K562 (cell line): ENCODE data around the gene SSBP2. TPM values are rescaled to one million over a fixed set of nuclear protein-coding genes. Genes with fewer than 3 reads are reported as not detected.

Experiments
- HDAC1 ChIP-seq, 2 experiments: fragments of 450-650 bp; IDR thresholded peaks; 2 replicates each; pipeline ENCODE4 v1.6.1; 2016 to 2017; ENCODE audit warnings: inconsistent platforms in 1 of 2, mild to moderate bottlenecking in 1 of 2, moderate library complexity in 1 of 2
- HOXB6 ChIP-seq: fragments of 250-450 bp; sonication (Bioruptor Pico); IDR thresholded peaks from 2 replicates; pipeline ENCODE4 v1.5.1; 2022; ENCODE audit warnings: mild to moderate bottlenecking, borderline replicate concordance
- RAD51 ChIP-seq: fragments of 450-650 bp; IDR thresholded peaks from 2 replicates; pipeline ENCODE4 v1.7.1; 2016; ENCODE audit warnings: low read depth, mild to moderate bottlenecking, borderline replicate concordance
- SRSF7 ChIP-seq: fragments of 200-400 bp; formaldehyde crosslinking; optimal IDR thresholded peaks from 2 replicates; pipeline ENCODE3; 2017; ENCODE audit warnings: mild to moderate bottlenecking, low read depth, low read length
- TFAM ChIP-seq: fragments of 250-450 bp; sonication (Bioruptor Pico); conservative IDR thresholded peaks from 2 replicates; pipeline ENCODE4 v1.5.0; 2021; ENCODE audit warnings: mild to moderate bottlenecking, moderate library complexity
- TRIM28 ChIP-seq: fragments of 450-650 bp; IDR thresholded peaks from 2 replicates; pipeline ENCODE4 v1.6.1; 2017
- ZNF277 ChIP-seq: fragments of 250-450 bp; sonication (Bioruptor Pico); IDR thresholded peaks from 2 replicates; pipeline ENCODE4 v1.8.0; 2022; ENCODE audit warnings: inconsistent platforms, mild to moderate bottlenecking, moderate library complexity, borderline replicate concordance
- ZNF584 ChIP-seq: fragments of 200-800 bp; sonication (Bioruptor generic); IDR thresholded peaks from 2 replicates; pipeline ENCODE4 v1.6.1; 2016; ENCODE audit warnings: low read depth, mild to moderate bottlenecking, missing genetic modification characterization, missing compliant biosample characterization
- polyA plus RNA-seq, 8 experiments: library from polyadenylated mRNA; depleted of rRNA in 4 of 8; stranded (reverse) in 5 of 8; unstranded in 3 of 8; fragments of >200 nt; fragmentation: Nextera tagmentation in 2 of 8; fragmentation: Illumina TruSeq in 1 of 8; extraction: Ambion mirVana in 2 of 8; extraction: Trizol in 1 of 8; gene quantifications; 2 replicates each; pipeline versions ENCODE4 v1.2.1 to v1.2.3, GENCODE V29; 2011 to 2014; ENCODE audit warnings: inconsistent platforms in 1 of 8, missing spikeins in 1 of 8
- total RNA-seq, 7 experiments: library from RNA; depleted of rRNA in 6 of 7; stranded (reverse); fragments of >200 nt in 6 of 7; fragmentation: Illumina TruSeq in 2 of 7; extraction: Trizol in 2 of 7; gene quantifications; 2 replicates each; pipeline versions ENCODE4 v1.2.1 to v1.2.3, GENCODE V29; 2011 to 2021; ENCODE audit warnings: low replicate concordance in 1 of 7
- TF ChIP-seq, protein P1 (sequence below), 3 experiments: IDR thresholded peaks in 2 of 3; conservative IDR thresholded peaks in 1 of 3; 2 replicates each; pipeline ENCODE4 v1.5.1; 2011 to 2012; ENCODE audit warnings: low read length in 3 of 3, mild to moderate bottlenecking in 3 of 3, control low read depth in 2 of 3, improper control_type of control experiment in 1 of 3, inconsistent platforms in 1 of 3, low read depth in 1 of 3, mixed read lengths in 1 of 3, moderate library complexity in 1 of 3; ENCODE audit not compliant: insufficient read depth in 2 of 3
- TF ChIP-seq, protein P2 (sequence below): fragments of 450-650 bp; formaldehyde crosslinking; IDR thresholded peaks from 2 replicates; pipeline ENCODE4 v1.4.0; 2020; ENCODE audit warnings: mild to moderate bottlenecking, moderate library complexity
- TF ChIP-seq, protein P3 (sequence below): fragments of 450-650 bp; conservative IDR thresholded peaks from 2 replicates; pipeline ENCODE4 v1.6.1; 2016; ENCODE audit warnings: missing genetic modification characterization, low read depth, mild to moderate bottlenecking, missing compliant biosample characterization, moderate library complexity
- TF ChIP-seq, protein P4 (sequence below): fragments of 250-450 bp; sonication (Bioruptor Pico); IDR thresholded peaks from 2 replicates; pipeline ENCODE4 v1.4.0; 2020

Gene SSBP2
- total and polyA plus RNA-seq, 9 of the 15 experiments (the other 6 are each of a cell fraction or from before 2014, with no cell fraction given) = 22.3 to 133 (median 42.1) TPM

- TF ChIP-seq ZNF277 (CRISPR knock-in tag) = no peak
- no peak for TF ChIP-seq HOXB6
- TF ChIP-seq, protein P1, sequence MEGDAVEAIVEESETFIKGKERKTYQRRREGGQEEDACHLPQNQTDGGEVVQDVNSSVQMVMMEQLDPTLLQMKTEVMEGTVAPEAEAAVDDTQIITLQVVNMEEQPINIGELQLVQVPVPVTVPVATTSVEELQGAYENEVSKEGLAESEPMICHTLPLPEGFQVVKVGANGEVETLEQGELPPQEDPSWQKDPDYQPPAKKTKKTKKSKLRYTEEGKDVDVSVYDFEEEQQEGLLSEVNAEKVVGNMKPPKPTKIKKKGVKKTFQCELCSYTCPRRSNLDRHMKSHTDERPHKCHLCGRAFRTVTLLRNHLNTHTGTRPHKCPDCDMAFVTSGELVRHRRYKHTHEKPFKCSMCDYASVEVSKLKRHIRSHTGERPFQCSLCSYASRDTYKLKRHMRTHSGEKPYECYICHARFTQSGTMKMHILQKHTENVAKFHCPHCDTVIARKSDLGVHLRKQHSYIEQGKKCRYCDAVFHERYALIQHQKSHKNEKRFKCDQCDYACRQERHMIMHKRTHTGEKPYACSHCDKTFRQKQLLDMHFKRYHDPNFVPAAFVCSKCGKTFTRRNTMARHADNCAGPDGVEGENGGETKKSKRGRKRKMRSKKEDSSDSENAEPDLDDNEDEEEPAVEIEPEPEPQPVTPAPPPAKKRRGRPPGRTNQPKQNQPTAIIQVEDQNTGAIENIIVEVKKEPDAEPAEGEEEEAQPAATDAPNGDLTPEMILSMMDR (IDR thresholded peaks at IDR 0.05 in 2 of 3, conservative IDR thresholded peaks at IDR 0.05 in 1 of 3; ENCODE audit: insufficient read depth in 2 of 3, low read depth in 1 of 3, low read length in 3 of 3) = no peak
- TF ChIP-seq, protein P2, sequence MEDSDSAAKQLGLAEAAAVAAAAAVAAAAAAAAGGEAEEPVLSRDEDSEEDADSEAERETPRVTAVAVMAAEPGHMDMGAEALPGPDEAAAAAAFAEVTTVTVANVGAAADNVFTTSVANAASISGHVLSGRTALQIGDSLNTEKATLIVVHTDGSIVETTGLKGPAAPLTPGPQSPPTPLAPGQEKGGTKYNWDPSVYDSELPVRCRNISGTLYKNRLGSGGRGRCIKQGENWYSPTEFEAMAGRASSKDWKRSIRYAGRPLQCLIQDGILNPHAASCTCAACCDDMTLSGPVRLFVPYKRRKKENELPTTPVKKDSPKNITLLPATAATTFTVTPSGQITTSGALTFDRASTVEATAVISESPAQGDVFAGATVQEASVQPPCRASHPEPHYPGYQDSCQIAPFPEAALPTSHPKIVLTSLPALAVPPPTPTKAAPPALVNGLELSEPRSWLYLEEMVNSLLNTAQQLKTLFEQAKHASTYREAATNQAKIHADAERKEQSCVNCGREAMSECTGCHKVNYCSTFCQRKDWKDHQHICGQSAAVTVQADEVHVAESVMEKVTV (CRISPR knock-in tag) = 0 out of 2 replicates have a peak, but pooled peaks have one; percentile 16
- no peak for TF ChIP-seq ZNF584 (CRISPR knock-in tag)
- no peak for TF ChIP-seq RAD51
- TF ChIP-seq SRSF7 = no peak
- no peak for TF ChIP-seq TFAM (CRISPR knock-in tag)
- TF ChIP-seq, protein P3, sequence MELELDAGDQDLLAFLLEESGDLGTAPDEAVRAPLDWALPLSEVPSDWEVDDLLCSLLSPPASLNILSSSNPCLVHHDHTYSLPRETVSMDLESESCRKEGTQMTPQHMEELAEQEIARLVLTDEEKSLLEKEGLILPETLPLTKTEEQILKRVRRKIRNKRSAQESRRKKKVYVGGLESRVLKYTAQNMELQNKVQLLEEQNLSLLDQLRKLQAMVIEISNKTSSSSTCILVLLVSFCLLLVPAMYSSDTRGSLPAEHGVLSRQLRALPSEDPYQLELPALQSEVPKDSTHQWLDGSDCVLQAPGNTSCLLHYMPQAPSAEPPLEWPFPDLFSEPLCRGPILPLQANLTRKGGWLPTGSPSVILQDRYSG = no peak
- TF ChIP-seq TRIM28 = no peak
- no peak for TF ChIP-seq HDAC1 (IDR thresholded peaks at IDR 0.05)
- TF ChIP-seq, protein P4, sequence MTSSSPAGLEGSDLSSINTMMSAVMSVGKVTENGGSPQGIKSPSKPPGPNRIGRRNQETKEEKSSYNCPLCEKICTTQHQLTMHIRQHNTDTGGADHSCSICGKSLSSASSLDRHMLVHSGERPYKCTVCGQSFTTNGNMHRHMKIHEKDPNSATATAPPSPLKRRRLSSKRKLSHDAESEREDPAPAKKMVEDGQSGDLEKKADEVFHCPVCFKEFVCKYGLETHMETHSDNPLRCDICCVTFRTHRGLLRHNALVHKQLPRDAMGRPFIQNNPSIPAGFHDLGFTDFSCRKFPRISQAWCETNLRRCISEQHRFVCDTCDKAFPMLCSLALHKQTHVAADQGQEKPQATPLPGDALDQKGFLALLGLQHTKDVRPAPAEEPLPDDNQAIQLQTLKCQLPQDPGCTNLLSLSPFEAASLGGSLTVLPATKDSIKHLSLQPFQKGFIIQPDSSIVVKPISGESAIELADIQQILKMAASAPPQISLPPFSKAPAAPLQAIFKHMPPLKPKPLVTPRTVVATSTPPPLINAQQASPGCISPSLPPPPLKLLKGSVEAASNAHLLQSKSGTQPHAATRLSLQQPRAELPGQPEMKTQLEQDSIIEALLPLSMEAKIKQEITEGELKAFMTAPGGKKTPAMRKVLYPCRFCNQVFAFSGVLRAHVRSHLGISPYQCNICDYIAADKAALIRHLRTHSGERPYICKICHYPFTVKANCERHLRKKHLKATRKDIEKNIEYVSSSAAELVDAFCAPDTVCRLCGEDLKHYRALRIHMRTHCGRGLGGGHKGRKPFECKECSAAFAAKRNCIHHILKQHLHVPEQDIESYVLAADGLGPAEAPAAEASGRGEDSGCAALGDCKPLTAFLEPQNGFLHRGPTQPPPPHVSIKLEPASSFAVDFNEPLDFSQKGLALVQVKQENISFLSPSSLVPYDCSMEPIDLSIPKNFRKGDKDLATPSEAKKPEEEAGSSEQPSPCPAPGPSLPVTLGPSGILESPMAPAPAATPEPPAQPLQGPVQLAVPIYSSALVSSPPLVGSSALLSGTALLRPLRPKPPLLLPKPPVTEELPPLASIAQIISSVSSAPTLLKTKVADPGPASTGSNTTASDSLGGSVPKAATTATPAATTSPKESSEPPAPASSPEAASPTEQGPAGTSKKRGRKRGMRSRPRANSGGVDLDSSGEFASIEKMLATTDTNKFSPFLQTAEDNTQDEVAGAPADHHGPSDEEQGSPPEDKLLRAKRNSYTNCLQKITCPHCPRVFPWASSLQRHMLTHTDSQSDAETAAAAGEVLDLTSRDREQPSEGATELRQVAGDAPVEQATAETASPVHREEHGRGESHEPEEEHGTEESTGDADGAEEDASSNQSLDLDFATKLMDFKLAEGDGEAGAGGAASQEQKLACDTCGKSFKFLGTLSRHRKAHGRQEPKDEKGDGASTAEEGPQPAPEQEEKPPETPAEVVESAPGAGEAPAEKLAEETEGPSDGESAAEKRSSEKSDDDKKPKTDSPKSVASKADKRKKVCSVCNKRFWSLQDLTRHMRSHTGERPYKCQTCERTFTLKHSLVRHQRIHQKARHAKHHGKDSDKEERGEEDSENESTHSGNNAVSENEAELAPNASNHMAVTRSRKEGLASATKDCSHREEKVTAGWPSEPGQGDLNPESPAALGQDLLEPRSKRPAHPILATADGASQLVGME (CRISPR knock-in tag) = no peak
Observed at GRCh38 chr5:81779125-81779915, 28.4 kb upstream of the SSBP2 start (continued).
